Measurements from ENCODE around the gene SECISBP2.

- TF ChIP-seq POLR2A (IDR thresholded peaks at IDR 0.05; ENCODE audit: low read depth, low read length) (no peak), POLR2AphosphoS5 (IDR thresholded peaks at IDR 0.05; ENCODE audit: low read depth, low read length) (no peak)
Observed at GRCh38 chr9:89329917-89330316, 11.6 kb downstream of the SECISBP2 start.
